Measurements from ENCODE around the gene TIGD4. TPM values are rescaled to one million over a fixed set of nuclear protein-coding genes. Genes with fewer than 3 reads are reported as not detected.
"Not testable (repeated sequence)": the region's sequence is repeated elsewhere in the genome, so short reads cannot be mapped to it uniquely, and the experiment has no call there.

Gene TIGD4
- polyA plus RNA-seq, 1 donor from 2014 or later = 0.28 TPM

GRCh38 chr4:152765069-152765737 is 14.3 kb downstream of the TIGD4 start:
- not testable (repeated sequence) for H3K9me3 Mint-ChIP-seq, H3K4me3 Mint-ChIP-seq, H3K27me3 Mint-ChIP-seq, H3K36me3 Mint-ChIP-seq, H3K4me1 Mint-ChIP-seq, H3K27ac Mint-ChIP-seq

DNA sequence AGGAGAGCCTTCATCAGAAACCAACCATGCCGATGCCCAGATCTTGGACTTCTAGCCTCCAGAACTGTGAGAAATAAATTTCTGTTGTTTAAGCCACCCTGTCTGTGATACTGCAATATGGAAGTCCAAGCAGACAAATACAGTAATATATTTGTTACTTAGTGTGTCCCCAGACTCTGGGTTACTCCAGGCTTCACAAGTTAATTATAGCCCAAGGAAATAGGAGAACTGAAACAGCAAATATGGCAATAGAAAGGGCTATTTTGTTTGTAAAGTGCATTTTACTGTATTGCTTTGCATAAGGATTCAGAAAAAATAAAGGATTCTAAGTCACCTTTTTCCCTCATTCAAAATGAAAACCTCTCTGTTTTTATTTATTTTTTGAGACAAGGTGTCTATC is 15.7 kb downstream of the TIGD4 start:
- Mint-ChIP-seq H3K27ac (no peak overlapping the region), H3K9me3 (no peaks in the 10 kb centered on the region), H3K4me3 (no peak overlapping the region), H3K36me3 (no peaks in the 10 kb centered on the region), H3K27me3 (no peaks in the 10 kb centered on the region), H3K4me1 (no peaks in the 10 kb centered on the region)

GRCh38 chr4:152748619-152749018 is 30.9 kb downstream of the TIGD4 start:
- Mint-ChIP-seq H3K4me1 (no peaks in the 10 kb centered on the region), H3K36me3 (peaks cover 1% of the 10 kb centered on the region), H3K27me3 (no peaks in the 10 kb centered on the region), H3K4me3 (no peak overlapping the region), H3K27ac (no peak overlapping the region), H3K9me3 (peaks cover 0 to 5% (median 0%) of the 10 kb centered on the region in 3 donors)

GRCh38 chr4:152747444-152747843 is 32.1 kb downstream of the TIGD4 start:
- Mint-ChIP-seq H3K27me3 (no peaks in the 10 kb centered on the region), H3K4me1 (no peaks in the 10 kb centered on the region), H3K36me3 (no peaks in the 10 kb centered on the region), H3K9me3 (peaks cover 0 to 3% (median 0%) of the 10 kb centered on the region in 3 donors), H3K4me3 (no peak overlapping the region), H3K27ac (no peak overlapping the region)

DNA sequence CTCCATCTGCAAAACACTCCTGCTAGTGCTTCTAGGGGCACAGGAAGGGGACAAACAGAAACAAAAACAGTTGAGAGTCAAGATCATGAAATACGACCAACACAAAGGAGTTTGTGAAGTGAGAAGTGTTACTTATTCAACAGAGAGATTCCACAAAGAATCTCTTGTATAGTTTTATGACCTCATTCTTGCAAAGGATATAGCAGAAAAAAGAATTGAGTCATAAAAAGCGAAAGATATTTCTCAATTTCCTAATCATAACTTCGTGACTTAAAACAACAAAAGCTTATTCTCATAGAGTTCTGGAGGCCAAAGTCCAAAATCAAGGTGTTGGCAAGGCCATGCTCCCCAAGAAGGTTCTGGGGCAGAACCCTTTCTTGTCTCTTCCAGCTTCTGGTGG is 40.7 kb downstream of the TIGD4 start:
- Mint-ChIP-seq H3K4me3 (no peak overlapping the region), H3K27ac (no peak overlapping the region), H3K9me3 (no peaks in the 10 kb centered on the region), H3K4me1 (peaks cover 10 to 12% (median 11%) of the 10 kb centered on the region in 3 donors), H3K36me3 (no peaks in the 10 kb centered on the region), H3K27me3 (no peaks in the 10 kb centered on the region)

DNA sequence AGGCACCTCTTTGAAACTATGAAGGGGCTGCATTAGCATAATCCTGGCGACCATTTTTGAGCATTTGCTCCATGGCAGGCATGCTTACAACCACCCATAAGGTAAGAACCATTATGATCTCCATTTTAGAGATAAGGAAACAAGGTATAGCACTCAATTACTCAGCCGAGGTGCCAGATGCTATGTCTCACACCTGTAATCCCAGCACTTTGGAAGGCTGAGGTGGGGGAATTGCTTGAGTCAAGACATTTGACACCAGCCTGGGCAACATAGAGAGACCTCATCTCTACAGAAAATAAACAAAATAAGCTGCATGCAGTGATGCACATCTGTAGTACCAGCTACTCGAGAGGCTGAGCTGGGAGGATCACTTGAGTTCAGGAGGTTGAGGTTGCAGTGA is 43.6 kb downstream of the TIGD4 start:
- Mint-ChIP-seq H3K9me3 (no peaks in the 10 kb centered on the region), H3K27ac (no peak overlapping the region), H3K4me3 (no peak overlapping the region), H3K4me1 (peaks cover 11 to 14% (median 12%) of the 10 kb centered on the region in 3 donors), H3K27me3 (no peaks in the 10 kb centered on the region), H3K36me3 (no peaks in the 10 kb centered on the region)

GRCh38 chr4:152735396-152735859 is 44.1 kb downstream of the TIGD4 start:
- no peak overlapping the region for H3K4me3 Mint-ChIP-seq
- no peaks in the 10 kb centered on the region for H3K36me3 Mint-ChIP-seq
- H3K9me3 Mint-ChIP-seq = no peaks in the 10 kb centered on the region
- H3K4me1 Mint-ChIP-seq = peaks cover 11 to 14% (median 12%) of the 10 kb centered on the region in 3 donors
- H3K27me3 Mint-ChIP-seq = no peaks in the 10 kb centered on the region
- no peak overlapping the region for H3K27ac Mint-ChIP-seq

DNA sequence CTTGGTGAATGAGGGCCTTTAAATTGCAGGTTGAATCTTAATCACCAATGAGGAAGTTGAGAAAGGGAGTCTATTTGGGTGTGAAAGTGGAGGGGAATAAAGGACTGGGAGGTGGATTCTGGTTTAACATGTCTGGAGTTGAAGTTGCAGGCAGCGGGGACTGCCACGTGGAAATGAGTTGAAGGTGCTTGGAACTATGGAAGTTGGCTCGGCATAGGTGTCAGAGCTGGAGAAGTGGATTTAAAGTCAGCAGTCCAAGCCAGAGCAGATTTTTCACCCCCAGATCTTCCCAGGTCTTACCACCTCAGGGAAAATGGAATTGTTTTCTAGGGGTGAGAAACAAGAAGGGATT is 44.9 kb downstream of the TIGD4 start:
- Mint-ChIP-seq H3K9me3 (no peaks in the 10 kb centered on the region), H3K27ac (peak overlapping the region in 1 of 3 donors; percentile 26)

DNA sequence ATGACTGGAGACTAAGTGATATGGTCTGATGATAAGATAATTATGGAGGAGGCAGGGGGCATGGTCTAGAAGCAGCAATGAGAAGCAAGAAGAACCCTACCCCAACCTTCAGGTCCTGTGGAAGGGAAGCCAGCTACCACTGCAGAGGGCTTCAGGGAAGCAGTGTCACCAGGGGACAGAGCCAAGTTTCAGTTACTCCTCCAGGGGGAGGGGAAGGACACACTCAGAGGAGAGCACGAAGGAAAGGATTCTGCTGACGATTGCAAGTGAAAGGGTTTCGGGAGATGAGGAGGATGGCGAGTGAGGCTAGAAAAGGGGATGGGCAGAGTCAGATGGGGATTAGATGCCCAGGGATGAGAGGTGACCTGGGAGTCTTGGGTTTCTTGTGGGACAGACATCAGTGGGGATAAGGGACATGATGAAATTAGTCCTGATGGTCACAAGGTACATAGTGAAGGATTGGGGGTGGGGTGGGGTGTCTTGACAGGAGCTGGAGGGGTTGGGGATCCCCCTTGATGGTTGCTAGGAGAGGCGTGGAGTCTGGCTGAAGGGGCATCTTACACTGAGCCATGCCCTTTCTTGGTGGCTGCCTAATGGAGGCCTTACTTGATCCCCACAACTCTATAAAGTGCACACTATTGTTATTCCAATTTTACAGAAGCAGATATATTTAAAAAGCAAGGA is 45.4 kb downstream of the TIGD4 start:
- H3K4me3 Mint-ChIP-seq = peak overlapping the region in 1 of 4 donors; percentile 63
- H3K27ac Mint-ChIP-seq = peak overlapping the region in 1 of 3 donors; percentile 26

More for the DNA sequence above, 44.9 kb downstream of the TIGD4 start:
- peak overlapping the region in 1 of 4 donors; percentile 63 for H3K4me3 Mint-ChIP-seq
- no peaks in the 10 kb centered on the region for H3K27me3 Mint-ChIP-seq
- no peaks in the 10 kb centered on the region for H3K36me3 Mint-ChIP-seq
- H3K4me1 Mint-ChIP-seq = peaks cover 11 to 14% (median 12%) of the 10 kb centered on the region in 3 donors

GRCh38 chr4:152731997-152732396 is 47.5 kb downstream of the TIGD4 start:
- Mint-ChIP-seq H3K9me3 (no peaks in the 10 kb centered on the region), H3K27ac (no peak overlapping the region), H3K4me1 (peaks cover 19 to 20% (median 19%) of the 10 kb centered on the region in 3 donors), H3K36me3 (no peaks in the 10 kb centered on the region), H3K4me3 (no peak overlapping the region), H3K27me3 (no peaks in the 10 kb centered on the region)

More for the DNA sequence above, 45.4 kb downstream of the TIGD4 start:
- Mint-ChIP-seq H3K27me3 (no peaks in the 10 kb centered on the region), H3K36me3 (no peaks in the 10 kb centered on the region), H3K4me1 (peaks cover 11 to 14% (median 12%) of the 10 kb centered on the region in 3 donors), H3K9me3 (no peaks in the 10 kb centered on the region)

GRCh38 chr4:152729466-152729865 is 50.1 kb downstream of the TIGD4 start:
- H3K9me3 Mint-ChIP-seq = no peaks in the 10 kb centered on the region
- H3K4me1 Mint-ChIP-seq = peaks cover 11 to 14% (median 13%) of the 10 kb centered on the region in 3 donors
- H3K36me3 Mint-ChIP-seq = no peaks in the 10 kb centered on the region
- no peaks in the 10 kb centered on the region for H3K27me3 Mint-ChIP-seq
- H3K27ac Mint-ChIP-seq = no peak overlapping the region
- H3K4me3 Mint-ChIP-seq = no peak overlapping the region

DNA sequence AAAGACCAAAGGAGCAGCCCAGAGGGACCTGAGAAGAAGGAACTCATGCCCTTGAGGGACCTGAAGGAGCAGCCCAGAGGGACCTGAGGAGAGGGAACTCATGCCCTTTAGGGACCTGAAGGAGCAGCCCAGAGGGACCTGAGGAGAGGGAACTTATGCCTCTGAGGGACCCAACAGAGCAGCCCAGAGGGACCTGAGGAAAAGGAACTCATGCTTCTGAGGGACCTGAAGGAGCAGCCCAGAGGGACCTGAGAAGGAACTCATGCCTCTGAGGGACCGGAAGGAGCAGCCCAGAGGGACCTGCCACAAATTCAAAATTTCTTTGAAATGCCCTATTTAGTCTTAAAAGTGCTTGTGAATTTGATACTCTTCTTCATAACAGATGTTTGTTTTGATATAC is 51.2 kb downstream of the TIGD4 start:
- H3K9me3 Mint-ChIP-seq = no peaks in the 10 kb centered on the region
- no peak overlapping the region for H3K27ac Mint-ChIP-seq
- no peaks in the 10 kb centered on the region for H3K27me3 Mint-ChIP-seq
- no peaks in the 10 kb centered on the region for H3K36me3 Mint-ChIP-seq
- H3K4me3 Mint-ChIP-seq = no peak overlapping the region
- H3K4me1 Mint-ChIP-seq = peaks cover 6 to 12% (median 8%) of the 10 kb centered on the region in 3 donors

DNA sequence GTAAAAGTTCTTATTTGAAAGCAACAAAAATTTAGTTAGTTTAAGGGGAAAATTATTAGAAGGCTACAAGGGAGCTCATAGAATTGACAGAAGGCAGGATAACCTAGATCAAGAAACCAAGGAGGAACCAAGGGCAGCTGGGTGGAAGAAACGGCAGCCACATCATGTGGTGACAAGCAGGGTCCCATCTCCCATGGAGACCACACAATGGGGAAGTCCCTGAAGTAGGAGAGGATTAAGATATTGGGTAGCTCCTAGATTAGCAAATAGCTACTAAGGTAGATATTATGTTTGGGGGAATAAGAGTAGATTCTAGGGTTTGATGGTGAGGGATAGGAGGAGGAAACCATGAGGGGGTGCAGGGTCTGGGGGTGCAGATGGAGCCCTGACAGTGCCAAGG is 51.7 kb downstream of the TIGD4 start:
- H3K4me1 Mint-ChIP-seq = peaks cover 6 to 12% (median 8%) of the 10 kb centered on the region in 3 donors
- no peaks in the 10 kb centered on the region for H3K27me3 Mint-ChIP-seq
- H3K36me3 Mint-ChIP-seq = no peaks in the 10 kb centered on the region
- no peak overlapping the region for H3K4me3 Mint-ChIP-seq
- no peaks in the 10 kb centered on the region for H3K9me3 Mint-ChIP-seq
- H3K27ac Mint-ChIP-seq = no peak overlapping the region

DNA sequence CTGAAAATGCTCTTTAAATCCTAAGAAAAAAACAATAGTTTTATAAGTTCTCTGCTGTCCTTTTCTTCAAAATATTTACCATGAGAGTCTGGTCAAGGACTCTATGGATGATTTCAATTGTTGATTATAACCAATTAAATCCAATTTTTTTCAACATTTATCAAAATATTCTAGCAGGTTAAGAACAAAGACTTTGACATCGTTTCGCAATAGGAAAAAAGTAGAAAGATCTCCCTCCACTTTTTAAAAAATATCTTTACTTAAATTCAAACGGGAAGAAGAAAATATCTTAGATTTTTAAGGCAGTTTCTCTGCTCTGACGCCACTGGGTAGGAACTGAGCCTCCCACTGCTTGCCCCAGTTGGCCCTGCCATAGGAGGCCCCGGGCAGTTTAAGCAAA is 55.0 kb downstream of the TIGD4 start:
- H3K36me3 Mint-ChIP-seq = no peaks in the 10 kb centered on the region
- H3K27ac Mint-ChIP-seq = no peak overlapping the region
- no peaks in the 10 kb centered on the region for H3K27me3 Mint-ChIP-seq
- no peaks in the 10 kb centered on the region for H3K9me3 Mint-ChIP-seq
- H3K4me3 Mint-ChIP-seq = no peak overlapping the region
- H3K4me1 Mint-ChIP-seq = peaks cover 7 to 12% (median 8%) of the 10 kb centered on the region in 3 donors

DNA sequence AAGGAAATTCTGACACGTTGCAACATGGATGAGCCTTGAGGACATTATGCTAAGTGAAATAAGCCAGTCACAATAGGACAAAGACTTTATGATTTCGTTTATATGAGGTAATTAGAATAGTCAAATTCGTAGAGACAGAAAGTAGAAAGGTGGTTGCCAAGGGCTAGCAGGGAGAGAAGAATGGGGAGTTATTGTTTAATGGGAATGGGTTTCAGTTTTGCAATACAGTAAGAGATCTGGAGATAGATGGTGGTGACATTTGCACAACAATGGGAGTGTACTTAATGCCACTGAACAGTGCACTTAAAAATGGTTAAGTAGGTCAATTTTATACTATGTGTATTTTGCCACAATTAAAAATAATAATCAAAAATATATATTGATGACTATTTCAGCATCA is 56.3 kb downstream of the TIGD4 start:
- peaks cover 7 to 12% (median 12%) of the 10 kb centered on the region in 3 donors for H3K4me1 Mint-ChIP-seq
- H3K27ac Mint-ChIP-seq = peak overlapping the region in 1 of 3 donors; percentile 46
- no peak overlapping the region for H3K4me3 Mint-ChIP-seq
- no peaks in the 10 kb centered on the region for H3K36me3 Mint-ChIP-seq
- no peaks in the 10 kb centered on the region for H3K9me3 Mint-ChIP-seq
- H3K27me3 Mint-ChIP-seq = no peaks in the 10 kb centered on the region
